ENCODE measurements around the gene DVL1. TPM values are rescaled to one million over a fixed set of nuclear protein-coding genes. Genes with fewer than 3 reads are reported as not detected.

Gene DVL1
- total RNA-seq, 3 donors from 2014 or later (not counting 1 experiment from before 2014, with no cell fraction given) = 33.8 to 41.9 (median 35.6) TPM

GRCh38 chr1:1340791-1341548 lies 8.2 kb downstream of the DVL1 start:
- intact Hi-C loops (cut with micrococcal nuclease) = no loop called here
- H3K4me3 Mint-ChIP-seq = no peak overlapping the region
- no peaks in the 10 kb centered on the region for H3K9me3 Mint-ChIP-seq
- DNase-seq (no peak), ATAC-seq (no peak)
- Histone ChIP-seq H3K4me3 (ENCODE audit: low read length) (no peak overlapping the region), H3K36me3 (ENCODE audit: control insufficient read depth, insufficient read depth, low read length) (peaks cover 2% of the 10 kb centered on the region), H3K27me3 (ENCODE audit: control insufficient read depth, insufficient read depth, low read length) (no peaks in the 10 kb centered on the region), H3K27ac (ENCODE audit: low read length) (no peak overlapping the region), H3K9me3 (ENCODE audit: control insufficient read depth, insufficient read depth, low read length) (no peaks in the 10 kb centered on the region), H3K4me1 (ENCODE audit: control insufficient read depth, insufficient read depth, low read length) (no peaks in the 10 kb centered on the region)
- H3K4me1 Mint-ChIP-seq = peaks cover 0 to 6% of the 10 kb centered on the region in 2 donors
- 94% methylated on average over 36 of the region's 36 CpGs for WGBS (ENCODE audit: insufficient coverage)
- no peaks in the 10 kb centered on the region for H3K27me3 Mint-ChIP-seq (ENCODE audit: low read depth in 2 of 2)
- H3K27ac Mint-ChIP-seq = no peak overlapping the region
- no peaks in the 10 kb centered on the region for H3K36me3 Mint-ChIP-seq
- TF ChIP-seq CTCF (IDR thresholded peaks at IDR 0.05) = no peak

DNA sequence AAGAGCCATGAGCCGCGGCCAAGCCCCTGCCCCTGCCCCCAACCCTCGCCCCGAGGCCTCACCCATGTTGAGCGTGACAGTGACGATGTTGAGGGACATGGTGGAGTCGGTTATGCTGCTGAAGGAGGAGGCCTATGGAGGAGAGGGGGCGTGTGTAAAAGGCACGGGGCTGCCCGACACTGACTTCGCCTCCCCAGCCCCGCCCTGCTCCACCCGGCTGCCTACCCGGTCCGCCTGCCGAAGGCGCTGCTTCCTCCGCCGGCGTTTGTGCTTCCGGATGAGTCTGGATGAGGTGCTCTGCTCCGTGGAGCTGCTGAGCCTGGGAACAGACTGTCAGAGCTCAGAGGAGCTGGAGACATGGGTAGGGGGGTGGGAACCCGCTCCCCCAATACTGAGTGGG lies 9.0 kb downstream of the DVL1 start:
- Histone ChIP-seq H3K27ac (ENCODE audit: low read length) (no peak overlapping the region), H3K4me3 (ENCODE audit: low read length) (no peak overlapping the region), H3K27me3 (ENCODE audit: control insufficient read depth, insufficient read depth, low read length) (no peaks in the 10 kb centered on the region), H3K9me3 (ENCODE audit: control insufficient read depth, insufficient read depth, low read length) (no peaks in the 10 kb centered on the region), H3K36me3 (ENCODE audit: control insufficient read depth, insufficient read depth, low read length) (peaks cover 2% of the 10 kb centered on the region), H3K4me1 (ENCODE audit: control insufficient read depth, insufficient read depth, low read length) (no peaks in the 10 kb centered on the region)
- 95% methylated on average over 23 of the region's 23 CpGs for WGBS (ENCODE audit: insufficient coverage)
- Mint-ChIP-seq H3K9me3 (no peaks in the 10 kb centered on the region), H3K4me1 (peaks cover 0 to 6% of the 10 kb centered on the region in 2 donors), H3K36me3 (no peaks in the 10 kb centered on the region), H3K27ac (no peak overlapping the region), H3K27me3 (ENCODE audit: low read depth in 2 of 2) (no peaks in the 10 kb centered on the region), H3K4me3 (no peak overlapping the region)
- intact Hi-C loops (cut with micrococcal nuclease) = no loop called here
- DNase-seq (no peak), ATAC-seq (no peak)
- no peak for TF ChIP-seq CTCF (IDR thresholded peaks at IDR 0.05)

DNA sequence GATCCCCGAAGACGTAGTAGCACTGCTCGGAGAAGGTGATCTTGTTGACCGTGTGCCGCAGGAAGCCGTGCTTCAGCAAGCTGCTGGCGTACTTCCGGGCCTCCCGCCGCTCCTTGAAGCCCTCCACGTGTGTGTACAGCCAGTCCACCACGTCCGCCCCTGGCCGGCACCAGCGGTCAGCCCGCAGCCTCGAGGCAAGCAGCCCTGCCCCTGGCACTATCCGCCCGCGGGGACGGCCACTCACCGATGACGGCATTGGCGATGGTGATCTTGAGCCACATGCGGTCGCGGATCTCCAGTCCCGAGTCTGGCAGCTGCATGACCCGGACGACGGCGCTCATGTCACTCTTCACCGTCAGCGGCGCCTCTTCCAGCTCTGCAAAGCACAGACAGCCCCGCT lies 10.9 kb downstream of the DVL1 start:
- Mint-ChIP-seq H3K4me3 (no peak overlapping the region), H3K36me3 (no peaks in the 10 kb centered on the region), H3K4me1 (peaks cover 0 to 2% of the 10 kb centered on the region in 2 donors), H3K27ac (no peak overlapping the region), H3K27me3 (ENCODE audit: low read depth in 2 of 2) (no peaks in the 10 kb centered on the region), H3K9me3 (no peaks in the 10 kb centered on the region)
- no peak for ATAC-seq
- Histone ChIP-seq H3K36me3 (ENCODE audit: control insufficient read depth, insufficient read depth, low read length) (peaks cover 2% of the 10 kb centered on the region), H3K9me3 (ENCODE audit: control insufficient read depth, insufficient read depth, low read length) (no peaks in the 10 kb centered on the region), H3K27ac (ENCODE audit: low read length) (no peak overlapping the region), H3K27me3 (ENCODE audit: control insufficient read depth, insufficient read depth, low read length) (no peaks in the 10 kb centered on the region), H3K4me3 (ENCODE audit: low read length) (no peak overlapping the region), H3K4me1 (ENCODE audit: control insufficient read depth, insufficient read depth, low read length) (no peaks in the 10 kb centered on the region)
- 96% methylated on average over 36 of the region's 36 CpGs for WGBS (ENCODE audit: insufficient coverage)
- no peak for DNase-seq
- intact Hi-C loops (cut with micrococcal nuclease) = no loop called here
- no peak for TF ChIP-seq CTCF (IDR thresholded peaks at IDR 0.05)

GRCh38 chr1:1337793-1338147 lies 11.4 kb downstream of the DVL1 start:
- H3K4me1 ChIP-seq (ENCODE audit: control insufficient read depth, insufficient read depth, low read length) = no peaks in the 10 kb centered on the region
- DNase-seq (peak in 1 of 2 donors; percentile 50), ATAC-seq (peak in 1 of 3 donors; percentile 44)
- no peaks in the 10 kb centered on the region for H3K27me3 ChIP-seq (ENCODE audit: control insufficient read depth, insufficient read depth, low read length)
- H3K9me3 ChIP-seq (ENCODE audit: control insufficient read depth, insufficient read depth, low read length) = no peaks in the 10 kb centered on the region
- intact Hi-C loops (cut with micrococcal nuclease) = no loop called here
- Mint-ChIP-seq H3K4me3 (no peak overlapping the region), H3K36me3 (no peaks in the 10 kb centered on the region), H3K27ac (no peak overlapping the region), H3K27me3 (ENCODE audit: low read depth in 2 of 2) (no peaks in the 10 kb centered on the region), H3K4me1 (no peaks in the 10 kb centered on the region), H3K9me3 (no peaks in the 10 kb centered on the region)
- H3K27ac ChIP-seq (ENCODE audit: low read length) = no peak overlapping the region
- no peak for TF ChIP-seq CTCF (IDR thresholded peaks at IDR 0.05)
- WGBS (ENCODE audit: insufficient coverage) = 94% methylated on average over 18 of the region's 18 CpGs
- no peak overlapping the region for H3K4me3 ChIP-seq (ENCODE audit: low read length)
- H3K36me3 ChIP-seq (ENCODE audit: control insufficient read depth, insufficient read depth, low read length) = peaks cover 2% of the 10 kb centered on the region

Data from natural killer cell (primary cell).